Endodermal cell (in vitro differentiated cells): ENCODE measurements around the gene TRPM3. TPM values are rescaled to one million over a fixed set of nuclear protein-coding genes. Genes with fewer than 3 reads are reported as not detected.

Experiments
- DNase-seq: peaks from one replicate; pipeline ENCODE4 v3.0.0-alpha.2; 2017
- H3K27ac ChIP-seq: 2 replicates; pipeline ENCODE4 v1.5.1; 2013; ENCODE audit warnings: mild to moderate bottlenecking, low read depth, low read length, moderate library complexity
- H3K27me3 ChIP-seq: 2 replicates; pipeline ENCODE4 v1.6.1; 2013; ENCODE audit warnings: mild to moderate bottlenecking, low read length, moderate library complexity; ENCODE audit not compliant: insufficient read depth, control insufficient read depth, poor library complexity, severe bottlenecking
- H3K36me3 ChIP-seq: 2 replicates; pipeline ENCODE4 v1.7.0; 2013; ENCODE audit warnings: mild to moderate bottlenecking, low read length, moderate library complexity; ENCODE audit not compliant: control insufficient read depth, insufficient read depth
- H3K4me1 ChIP-seq: one replicate; pipeline ENCODE4 v1.7.0; 2013; ENCODE audit warnings: low read length; ENCODE audit not compliant: control insufficient read depth, insufficient read depth
- H3K4me3 ChIP-seq: 2 replicates; pipeline ENCODE4 v1.5.1; 2013; ENCODE audit warnings: mild to moderate bottlenecking, low read length, moderate library complexity
- H3K9ac ChIP-seq: 2 replicates; pipeline ENCODE4 v1.6.1; 2013; ENCODE audit warnings: mild to moderate bottlenecking, low read length, moderate library complexity; ENCODE audit not compliant: poor library complexity, severe bottlenecking; ENCODE audit errors: extremely low read depth
- H3K9me3 ChIP-seq: 2 replicates; pipeline ENCODE4 v1.6.1; 2013; ENCODE audit warnings: mild to moderate bottlenecking, low read length, moderate library complexity; ENCODE audit not compliant: control insufficient read depth
- H3K27ac Mint-ChIP-seq: 2 replicates; pipeline ENCODE4 v1.8.0; 2020; ENCODE audit warnings: mixed read lengths
- H3K27me3 Mint-ChIP-seq: 2 replicates; pipeline ENCODE4 v1.8.0; 2021; ENCODE audit warnings: mild to moderate bottlenecking, mixed read lengths; ENCODE audit not compliant: insufficient read depth
- H3K36me3 Mint-ChIP-seq: 2 replicates; pipeline ENCODE4 v1.8.0; 2020; ENCODE audit warnings: low read depth, mixed read lengths
- H3K4me1 Mint-ChIP-seq: 2 replicates; pipeline ENCODE4 v1.8.0; 2020; ENCODE audit warnings: mixed read lengths
- H3K4me3 Mint-ChIP-seq: 2 replicates; pipeline ENCODE4 v1.8.0; 2020; ENCODE audit warnings: mild to moderate bottlenecking, moderate library complexity, mixed read lengths
- H3K9me3 Mint-ChIP-seq: 2 replicates; pipeline ENCODE4 v1.8.0; 2020; ENCODE audit warnings: mild to moderate bottlenecking, mixed read lengths
- WGBS, 2 experiments: methylation state at CpG; one replicate each; pipeline versions ENCODE4 v1.1.5 to v1.1.7; 2013; ENCODE audit warnings: missing lambda C conversion rate in 2 of 2, mixed read lengths in 1 of 2; ENCODE audit not compliant: insufficient coverage in 1 of 2, insufficient read length in 1 of 2; 5-methylcytosine and 5-hydroxymethylcytosine counted together
- total RNA-seq, 2 donors: library from RNA; stranded (reverse); fragmentation: NEBNext Ultra II Directional in 1 of 2; extraction: Animal tissue kit (Norgen Biotek cat#: 25700) in 1 of 2; gene quantifications; 2 replicates in 1 of 2; 3 replicates in 1 of 2; pipeline ENCODE4 v1.2.1, GENCODE V29; 2021
- TF ChIP-seq, protein P1 (sequence below): fragments of 200-600 bp; sonication (generic); conservative IDR thresholded peaks from 2 replicates; pipeline ENCODE4 v1.5.0; 2021; ENCODE audit warnings: antibody characterized with exemption, mild to moderate bottlenecking

Gene TRPM3
- total RNA-seq, 2 donors from 2014 or later, result 1.8 to 2.5 TPM

GRCh38 chr9:70861797-70862196 lies 259.6 kb downstream of the TRPM3 start:
- Histone ChIP-seq H3K4me1 (no peaks in the 10 kb centered on the region), H3K9me3 (no peaks in the 10 kb centered on the region), H3K27ac (no peak overlapping the region), H3K27me3 (peaks cover under 1% of the 10 kb centered on the region), H3K36me3 (no peaks in the 10 kb centered on the region), H3K4me3 (no peak overlapping the region), H3K9ac (no peak overlapping the region)
- H3K36me3 Mint-ChIP-seq, result no peaks in the 10 kb centered on the region
- no peak for DNase-seq
- no peak overlapping the region for H3K4me3 Mint-ChIP-seq
- TF ChIP-seq, protein P1, sequence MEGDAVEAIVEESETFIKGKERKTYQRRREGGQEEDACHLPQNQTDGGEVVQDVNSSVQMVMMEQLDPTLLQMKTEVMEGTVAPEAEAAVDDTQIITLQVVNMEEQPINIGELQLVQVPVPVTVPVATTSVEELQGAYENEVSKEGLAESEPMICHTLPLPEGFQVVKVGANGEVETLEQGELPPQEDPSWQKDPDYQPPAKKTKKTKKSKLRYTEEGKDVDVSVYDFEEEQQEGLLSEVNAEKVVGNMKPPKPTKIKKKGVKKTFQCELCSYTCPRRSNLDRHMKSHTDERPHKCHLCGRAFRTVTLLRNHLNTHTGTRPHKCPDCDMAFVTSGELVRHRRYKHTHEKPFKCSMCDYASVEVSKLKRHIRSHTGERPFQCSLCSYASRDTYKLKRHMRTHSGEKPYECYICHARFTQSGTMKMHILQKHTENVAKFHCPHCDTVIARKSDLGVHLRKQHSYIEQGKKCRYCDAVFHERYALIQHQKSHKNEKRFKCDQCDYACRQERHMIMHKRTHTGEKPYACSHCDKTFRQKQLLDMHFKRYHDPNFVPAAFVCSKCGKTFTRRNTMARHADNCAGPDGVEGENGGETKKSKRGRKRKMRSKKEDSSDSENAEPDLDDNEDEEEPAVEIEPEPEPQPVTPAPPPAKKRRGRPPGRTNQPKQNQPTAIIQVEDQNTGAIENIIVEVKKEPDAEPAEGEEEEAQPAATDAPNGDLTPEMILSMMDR, result no peak
- H3K4me1 Mint-ChIP-seq, result no peaks in the 10 kb centered on the region
- 89 to 100% methylated on average over 1 to 4 of the region's 4 CpGs for WGBS, 2 experiments
- H3K27me3 Mint-ChIP-seq, result no peaks in the 10 kb centered on the region
- no peak overlapping the region for H3K27ac Mint-ChIP-seq
- H3K9me3 Mint-ChIP-seq, result no peaks in the 10 kb centered on the region

DNA sequence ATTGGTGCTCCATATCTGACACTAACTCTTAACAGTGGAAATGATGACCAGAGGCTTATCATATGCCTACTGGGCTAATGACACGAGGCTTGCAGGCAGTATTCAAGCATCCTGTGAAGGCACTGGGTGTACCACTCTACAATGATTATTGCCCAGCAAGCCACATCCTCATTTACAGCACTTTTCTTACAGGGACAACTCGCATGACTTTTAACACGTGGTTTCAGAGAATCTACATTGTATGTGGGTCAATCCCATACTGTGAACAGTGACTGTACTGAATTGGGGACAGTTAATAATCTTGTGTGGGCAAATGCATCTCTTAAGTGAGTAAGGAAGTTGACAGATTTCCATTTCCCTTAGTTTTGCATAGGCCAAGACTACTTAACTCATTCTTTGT lies 260.0 kb downstream of the TRPM3 start:
- Mint-ChIP-seq H3K9me3 (no peaks in the 10 kb centered on the region), H3K27ac (no peak overlapping the region), H3K4me1 (no peaks in the 10 kb centered on the region), H3K27me3 (no peaks in the 10 kb centered on the region), H3K4me3 (no peak overlapping the region), H3K36me3 (no peaks in the 10 kb centered on the region)
- TF ChIP-seq, protein P1, result no peak
- H3K4me1 ChIP-seq, result no peaks in the 10 kb centered on the region
- H3K27me3 ChIP-seq, result no peaks in the 10 kb centered on the region
- DNase-seq, result no peak
- 90 to 100% methylated on average over 2 to 3 of the region's 3 CpGs for WGBS, 2 experiments
- H3K4me3 ChIP-seq, result no peak overlapping the region
- H3K9ac ChIP-seq, result no peak overlapping the region
- H3K9me3 ChIP-seq, result no peaks in the 10 kb centered on the region
- no peaks in the 10 kb centered on the region for H3K36me3 ChIP-seq
- H3K27ac ChIP-seq, result no peak overlapping the region

DNA sequence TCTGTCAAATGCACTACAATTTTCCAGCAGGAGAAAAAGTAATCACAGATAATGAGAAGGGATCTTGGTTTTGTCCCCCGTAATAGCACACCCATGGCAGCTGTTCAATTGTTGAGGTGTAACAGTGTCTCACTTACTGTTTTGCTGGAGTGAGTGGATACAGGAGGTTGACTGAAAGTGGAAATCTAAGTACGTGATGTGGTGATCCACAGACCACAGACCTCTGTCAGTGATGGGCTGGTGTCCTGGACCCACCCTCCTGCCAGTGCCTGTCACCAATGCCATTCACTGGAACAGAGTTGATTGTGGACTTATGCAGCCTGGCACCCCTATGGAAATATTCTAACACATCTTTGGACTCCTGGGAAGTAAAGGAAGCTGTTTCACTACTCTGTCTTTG lies 261.7 kb downstream of the TRPM3 start:
- Mint-ChIP-seq H3K27ac (no peak overlapping the region), H3K4me1 (peaks cover 3% of the 10 kb centered on the region)

More for the DNA sequence above, 261.7 kb downstream of the TRPM3 start:
- Histone ChIP-seq H3K4me3 (no peak overlapping the region), H3K36me3 (no peaks in the 10 kb centered on the region), H3K9ac (no peak overlapping the region), H3K27me3 (no peaks in the 10 kb centered on the region), H3K9me3 (no peaks in the 10 kb centered on the region), H3K27ac (no peak overlapping the region), H3K4me1 (peaks cover 3% of the 10 kb centered on the region)
- DNase-seq, result no peak
- no peak overlapping the region for H3K4me3 Mint-ChIP-seq
- 80 to 97% methylated on average over 2 of the region's 2 CpGs for WGBS, 2 experiments
- no peaks in the 10 kb centered on the region for H3K9me3 Mint-ChIP-seq
- TF ChIP-seq, protein P1, result no peak
- H3K27me3 Mint-ChIP-seq, result no peaks in the 10 kb centered on the region
- H3K36me3 Mint-ChIP-seq, result no peaks in the 10 kb centered on the region
